HFF-Myc (cell line): ENCODE measurements around the gene KCNQ1.

ENCODE experiments used
- DNase-seq: peaks from one replicate; pipeline ENCODE4 v3.0.0-alpha.2; 2011; ENCODE audit warnings: low read depth; ENCODE audit errors: extremely low read depth
- H3K4me3 ChIP-seq: replicated peaks from 2 replicates; pipeline ENCODE4 v1.5.1; 2011; ENCODE audit warnings: low read depth, mild to moderate bottlenecking, control low read depth, low read length
- TF ChIP-seq, protein P1 (sequence below): IDR thresholded peaks from 2 replicates; pipeline ENCODE4 v1.5.1; 2012; ENCODE audit warnings: mild to moderate bottlenecking, low read depth, low read length, control low read depth; ENCODE audit errors: missing control alignments

The KCNQ1 gene

DNA sequence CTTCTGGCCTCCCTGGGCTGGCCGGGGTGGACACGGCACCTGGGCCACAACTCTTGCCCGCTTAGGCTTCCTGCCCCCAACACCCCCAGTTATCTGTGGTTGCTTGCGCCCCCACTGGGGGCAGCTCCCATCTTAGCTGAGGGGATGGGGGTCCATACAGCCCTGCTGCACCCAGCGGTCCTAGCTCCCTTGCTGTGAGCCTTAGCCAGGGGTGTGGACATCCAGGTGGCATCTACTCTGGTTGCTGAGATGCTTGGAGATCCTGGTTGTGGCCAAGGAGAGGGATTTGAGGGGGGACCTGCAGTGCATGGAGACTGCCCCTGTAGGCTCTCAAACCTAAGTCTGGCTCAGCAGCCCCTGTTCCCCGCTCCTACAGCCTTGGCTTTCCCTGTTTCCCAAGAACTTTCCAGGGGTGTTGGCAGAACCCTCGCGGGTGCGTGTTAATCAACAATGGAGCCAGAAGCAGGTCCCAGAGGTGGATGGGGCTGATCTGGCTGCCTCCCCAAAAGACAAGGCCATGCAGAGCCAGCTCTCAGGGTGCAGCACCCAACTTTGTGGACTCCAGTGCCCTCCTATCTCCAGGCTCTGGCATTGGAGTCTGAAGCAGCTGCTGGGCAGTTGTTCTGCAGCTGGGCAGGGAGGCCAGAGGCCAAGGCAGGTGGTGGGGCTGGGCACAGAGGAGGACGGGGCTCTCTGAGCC, 3.3 kb downstream of the KCNQ1 start:
- H3K4me3 ChIP-seq = no peak overlapping the region
- TF ChIP-seq, protein P1, sequence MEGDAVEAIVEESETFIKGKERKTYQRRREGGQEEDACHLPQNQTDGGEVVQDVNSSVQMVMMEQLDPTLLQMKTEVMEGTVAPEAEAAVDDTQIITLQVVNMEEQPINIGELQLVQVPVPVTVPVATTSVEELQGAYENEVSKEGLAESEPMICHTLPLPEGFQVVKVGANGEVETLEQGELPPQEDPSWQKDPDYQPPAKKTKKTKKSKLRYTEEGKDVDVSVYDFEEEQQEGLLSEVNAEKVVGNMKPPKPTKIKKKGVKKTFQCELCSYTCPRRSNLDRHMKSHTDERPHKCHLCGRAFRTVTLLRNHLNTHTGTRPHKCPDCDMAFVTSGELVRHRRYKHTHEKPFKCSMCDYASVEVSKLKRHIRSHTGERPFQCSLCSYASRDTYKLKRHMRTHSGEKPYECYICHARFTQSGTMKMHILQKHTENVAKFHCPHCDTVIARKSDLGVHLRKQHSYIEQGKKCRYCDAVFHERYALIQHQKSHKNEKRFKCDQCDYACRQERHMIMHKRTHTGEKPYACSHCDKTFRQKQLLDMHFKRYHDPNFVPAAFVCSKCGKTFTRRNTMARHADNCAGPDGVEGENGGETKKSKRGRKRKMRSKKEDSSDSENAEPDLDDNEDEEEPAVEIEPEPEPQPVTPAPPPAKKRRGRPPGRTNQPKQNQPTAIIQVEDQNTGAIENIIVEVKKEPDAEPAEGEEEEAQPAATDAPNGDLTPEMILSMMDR = no peak
- DNase-seq = no peak

DNA sequence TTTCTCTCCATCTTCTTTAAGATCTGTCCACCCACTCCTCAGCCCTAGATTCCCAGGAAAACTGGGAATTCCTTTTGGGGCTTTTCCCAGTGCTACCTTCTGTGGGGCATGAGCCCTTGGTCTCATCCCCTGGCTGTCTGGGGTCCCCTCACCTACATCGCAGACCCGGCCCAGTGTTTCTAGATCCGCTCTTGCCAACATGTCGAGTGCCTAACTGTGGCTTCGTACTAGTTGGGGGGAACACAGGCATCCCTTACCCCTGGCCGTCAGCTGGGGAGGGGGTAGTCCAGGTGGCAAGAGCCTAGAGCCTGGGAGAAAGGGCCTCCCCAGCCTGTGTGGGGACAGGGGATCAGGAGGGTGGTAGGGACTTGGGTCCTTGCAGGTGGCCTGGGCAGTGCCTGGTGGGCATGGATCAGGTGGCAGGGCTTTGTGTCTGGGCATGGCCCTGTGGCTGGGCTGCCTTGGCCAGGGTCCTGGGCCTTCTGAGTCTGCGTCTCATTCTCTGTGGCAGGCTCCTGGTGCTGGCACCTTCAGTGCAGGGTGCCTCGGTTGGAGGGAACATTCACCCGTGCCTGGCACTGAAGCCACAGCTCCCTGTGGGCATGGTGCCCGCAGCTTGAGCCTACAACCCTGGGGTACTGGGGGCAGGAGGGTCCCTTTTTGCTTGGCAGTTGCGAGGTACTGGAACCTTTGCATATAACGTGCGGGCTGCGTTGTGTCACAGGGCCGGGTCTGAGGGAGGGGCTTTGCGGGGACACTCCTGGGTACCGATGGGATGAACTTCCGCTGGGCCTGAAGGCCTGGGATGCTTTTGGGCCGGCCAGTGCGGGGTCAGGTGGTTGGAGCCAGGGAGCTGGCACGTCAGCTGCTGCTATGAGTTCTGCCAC, 4.1 kb downstream of the KCNQ1 start:
- DNase-seq = no peak
- TF ChIP-seq, protein P1 = no peak
- no peak overlapping the region for H3K4me3 ChIP-seq

DNA sequence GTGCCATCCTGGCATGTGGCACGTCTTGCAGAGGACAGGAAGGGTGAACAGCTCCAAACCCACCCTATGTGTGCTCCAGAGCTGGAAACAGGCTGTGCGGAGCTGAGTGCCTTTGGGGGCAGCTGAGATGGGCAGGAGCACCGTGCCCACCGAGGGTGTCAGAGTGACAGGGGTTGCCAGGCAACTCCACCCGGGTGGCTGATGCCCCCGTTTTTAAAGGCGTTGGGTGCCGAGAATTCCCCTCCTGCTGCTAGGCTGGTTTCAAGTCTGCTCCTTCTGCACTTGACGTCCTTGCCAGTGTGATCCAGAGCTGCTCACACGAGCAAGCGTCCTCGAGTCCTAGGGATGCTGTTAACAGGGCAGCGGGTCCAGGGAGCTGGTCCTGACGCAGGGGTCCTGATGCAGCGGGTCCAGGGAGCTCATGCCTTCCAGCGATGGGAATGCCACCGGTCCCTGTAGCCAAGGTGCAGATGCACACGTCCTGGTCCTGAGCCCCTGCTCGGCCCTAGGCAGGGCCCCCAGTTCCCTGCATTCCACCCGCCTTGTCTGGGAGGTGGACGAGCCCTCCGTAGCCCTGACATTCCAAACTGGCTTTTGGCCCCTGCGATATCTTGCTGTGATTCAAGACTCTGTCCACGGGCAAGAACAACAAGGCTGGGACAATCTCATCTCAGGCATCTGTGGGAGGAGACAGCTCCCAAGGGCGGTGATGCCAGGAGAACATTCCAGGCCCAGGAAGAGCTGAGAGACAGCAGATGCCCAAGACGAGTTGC, 4.9 kb downstream of the KCNQ1 start:
- no peak for DNase-seq
- TF ChIP-seq, protein P1 = no peak
- H3K4me3 ChIP-seq = no peak overlapping the region

DNA sequence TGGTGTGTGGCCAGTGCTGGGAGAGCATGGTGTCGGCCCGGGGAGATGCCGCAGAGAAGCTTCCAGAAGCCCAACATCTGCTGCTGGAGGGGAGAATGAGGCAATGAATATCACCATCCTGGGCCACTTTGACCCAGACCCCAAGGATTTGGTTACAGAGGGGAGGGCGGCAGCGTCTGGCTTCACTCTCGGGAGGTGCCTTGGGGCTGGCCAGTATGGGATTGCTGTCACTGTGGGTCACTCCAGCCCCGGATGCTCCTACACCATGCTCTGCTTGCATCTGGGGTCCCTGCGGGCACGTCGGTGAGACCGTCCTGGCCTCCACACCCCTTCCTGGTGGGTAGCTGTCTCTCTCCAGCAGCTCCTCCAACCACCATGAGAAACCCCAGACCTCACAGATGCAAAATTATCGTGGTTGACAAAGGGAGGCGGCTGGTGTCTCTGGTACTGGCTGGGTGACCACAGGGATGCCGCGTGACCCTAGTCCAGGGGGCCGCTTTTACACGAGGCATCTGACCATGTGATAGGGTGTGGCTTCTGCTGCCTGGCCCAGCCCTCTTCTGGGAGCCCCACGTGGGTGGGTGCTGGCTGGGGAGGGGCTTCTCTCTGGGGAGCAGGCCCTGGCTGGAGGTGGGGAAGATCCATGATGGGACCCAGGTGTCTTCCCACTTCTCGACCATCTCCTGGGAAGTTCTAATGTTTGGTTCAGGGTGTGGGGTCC, 5.7 kb downstream of the KCNQ1 start:
- no peak overlapping the region for H3K4me3 ChIP-seq
- TF ChIP-seq, protein P1 = no peak
- DNase-seq = no peak

GRCh38 chr11:2451336-2451735, 6.5 kb downstream of the KCNQ1 start:
- H3K4me3 ChIP-seq = no peak overlapping the region
- TF ChIP-seq, protein P1 = no peak
- DNase-seq = no peak

- no peak overlapping the region for H3K4me3 ChIP-seq
- TF ChIP-seq, protein P1 = no peak
These were observed 7.1 kb downstream of the KCNQ1 start for GRCh38 chr11:2451916-2452315.

More at GRCh38 chr11:2451916-2452315, 7.1 kb downstream of the KCNQ1 start:
- no peak for DNase-seq
